ENCODE results near the gene CCDC18. TPM values are rescaled to one million over a fixed set of nuclear protein-coding genes. Genes with fewer than 3 reads are reported as not detected.
"Not testable (repeated sequence)": the region's sequence is repeated elsewhere in the genome, so short reads cannot be mapped to it uniquely, and the experiment has no call there.

CCDC18 gene
- total RNA-seq, 1 donor: 7.6 TPM

DNA sequence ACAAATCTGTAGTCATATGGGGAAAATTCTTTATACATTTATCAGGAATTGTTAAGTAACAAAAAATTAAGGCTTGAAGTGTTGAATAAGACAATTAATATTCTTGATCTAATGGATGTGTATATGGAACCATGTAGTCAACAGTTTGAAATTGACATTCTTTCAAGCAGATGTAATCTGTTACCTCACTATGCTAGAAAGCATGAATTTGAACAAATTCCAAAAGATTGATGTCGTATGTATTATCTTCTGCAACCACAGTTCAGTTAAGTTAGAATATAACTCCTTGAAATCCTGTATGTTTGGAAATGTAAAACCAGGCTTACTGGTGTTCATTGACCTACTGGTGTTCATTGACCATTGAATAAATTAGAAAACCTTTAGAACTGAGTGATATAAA is 16.1 kb downstream of the CCDC18 start:
- H3K4me3 ChIP-seq (ENCODE audit: low read length): no peak overlapping the region
- no peaks in the 10 kb centered on the region for H3K27me3 ChIP-seq (ENCODE audit: insufficient read depth, low read length)
- H3K4me1 ChIP-seq (ENCODE audit: insufficient read depth, low read length): peaks cover 4% of the 10 kb centered on the region
- no peaks in the 10 kb centered on the region for H3K9me3 ChIP-seq (ENCODE audit: low read depth, low read length)

DNA sequence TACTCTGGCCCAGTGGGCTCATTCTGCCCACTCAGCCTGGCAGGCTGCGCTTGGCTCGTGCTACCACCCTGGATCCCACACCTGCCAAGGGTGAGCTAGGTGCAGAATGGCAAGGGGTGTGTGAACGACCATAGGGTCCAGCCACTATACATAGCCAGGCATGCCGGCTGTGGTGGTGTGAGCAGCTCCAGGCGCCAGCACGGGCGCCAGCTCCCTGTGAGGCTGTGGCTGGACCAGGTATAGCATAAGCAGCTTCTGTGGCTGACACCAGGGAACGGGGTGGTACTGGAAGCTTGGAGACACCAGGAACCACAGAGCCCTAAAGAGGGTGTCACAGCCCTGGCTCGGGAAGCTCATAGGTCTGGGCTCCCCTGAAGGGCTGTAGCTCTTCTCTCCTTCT is 18.6 kb downstream of the CCDC18 start:
- Histone ChIP-seq H3K9me3 (ENCODE audit: low read depth, low read length) (no peaks in the 10 kb centered on the region), H3K27me3 (ENCODE audit: insufficient read depth, low read length) (no peaks in the 10 kb centered on the region), H3K4me1 (ENCODE audit: insufficient read depth, low read length) (peaks cover 4% of the 10 kb centered on the region), H3K4me3 (ENCODE audit: low read length) (no peak overlapping the region)

DNA sequence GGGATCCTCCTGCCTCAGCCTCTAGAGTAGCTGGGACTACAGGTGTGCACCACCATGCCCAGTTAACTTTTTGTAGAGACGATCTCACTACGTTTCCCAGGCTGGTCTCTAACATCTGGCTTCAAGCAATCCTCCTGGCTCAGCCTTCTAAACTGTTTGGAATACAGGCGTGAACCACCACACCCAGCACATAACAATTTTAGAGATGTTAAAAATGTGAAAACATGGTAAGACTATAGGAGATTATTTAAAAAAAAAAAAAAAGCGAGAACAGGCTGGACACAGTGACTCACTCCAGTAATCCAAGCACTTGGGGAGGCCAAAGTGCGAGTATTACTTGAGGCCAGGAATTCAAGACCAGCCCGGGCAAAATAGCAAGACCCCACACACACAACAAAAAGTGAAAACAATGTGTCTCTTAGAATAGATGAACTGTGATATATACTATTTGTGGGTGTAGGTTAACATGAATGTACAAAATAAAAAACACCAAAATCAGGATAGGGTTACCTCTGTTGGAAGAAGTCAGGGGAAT is 19.6 kb downstream of the CCDC18 start:
- Histone ChIP-seq H3K4me3 (ENCODE audit: low read length) (no peak overlapping the region), H3K9me3 (ENCODE audit: low read depth, low read length) (no peaks in the 10 kb centered on the region), H3K27me3 (ENCODE audit: insufficient read depth, low read length) (no peaks in the 10 kb centered on the region), H3K4me1 (ENCODE audit: insufficient read depth, low read length) (no peaks in the 10 kb centered on the region)

DNA sequence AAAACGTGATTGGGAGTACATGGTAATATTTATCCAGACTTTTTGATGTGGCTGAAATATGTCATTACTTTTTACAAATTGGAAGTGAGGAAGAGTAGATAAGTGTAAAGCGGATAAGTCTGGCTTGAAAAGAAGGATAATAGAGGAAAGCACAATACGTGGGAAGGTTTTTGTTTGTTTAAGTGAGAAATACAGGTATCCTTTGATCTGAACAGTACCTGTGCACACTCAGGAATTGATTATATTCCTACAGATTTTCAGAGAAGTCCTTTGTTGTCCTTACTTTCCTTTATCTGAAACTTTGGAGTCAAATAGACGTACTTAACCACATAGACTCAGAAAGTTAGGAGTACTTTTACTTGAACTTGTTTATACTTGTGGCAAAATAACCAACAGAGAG is 20.2 kb downstream of the CCDC18 start:
- Histone ChIP-seq H3K4me1 (ENCODE audit: insufficient read depth, low read length) (no peaks in the 10 kb centered on the region), H3K4me3 (ENCODE audit: low read length) (no peak overlapping the region), H3K9me3 (ENCODE audit: low read depth, low read length) (no peaks in the 10 kb centered on the region), H3K27me3 (ENCODE audit: insufficient read depth, low read length) (no peaks in the 10 kb centered on the region)

DNA sequence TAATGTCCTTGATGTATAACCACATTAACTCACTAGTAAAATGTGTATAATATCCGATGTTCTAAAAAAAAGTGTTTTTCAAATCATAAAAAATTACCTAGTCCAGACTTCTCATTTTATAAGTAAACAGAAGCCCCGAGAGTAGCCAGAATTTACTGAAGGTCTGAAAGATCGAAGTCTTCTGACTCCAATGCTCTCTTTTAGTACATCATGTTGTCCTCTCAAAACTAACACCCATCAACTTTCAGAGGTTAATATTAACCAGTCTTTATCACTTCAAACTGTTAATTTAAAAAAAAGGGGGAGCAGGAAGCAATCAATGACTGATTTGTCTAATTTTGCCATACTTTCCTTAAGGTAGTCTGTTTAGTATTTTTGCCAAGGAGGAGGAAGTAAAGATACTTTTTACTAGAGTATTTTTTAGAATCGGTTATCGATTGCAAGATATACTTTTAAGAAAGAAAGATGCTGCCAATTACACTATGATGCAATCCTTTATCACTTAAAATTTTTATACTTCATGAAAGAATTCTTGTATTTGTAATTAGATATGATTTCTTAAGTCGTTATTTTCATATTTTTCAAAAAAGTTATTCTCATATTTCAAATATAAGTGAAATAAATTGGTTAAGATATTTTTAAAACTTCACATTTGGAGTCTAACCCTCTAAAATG is 25.5 kb downstream of the CCDC18 start:
- H3K9me3 ChIP-seq (ENCODE audit: low read depth, low read length): no peaks in the 10 kb centered on the region
- H3K27me3 ChIP-seq (ENCODE audit: insufficient read depth, low read length): no peaks in the 10 kb centered on the region
- H3K4me3 ChIP-seq (ENCODE audit: low read length): no peak overlapping the region
- H3K4me1 ChIP-seq (ENCODE audit: insufficient read depth, low read length): no peaks in the 10 kb centered on the region

DNA sequence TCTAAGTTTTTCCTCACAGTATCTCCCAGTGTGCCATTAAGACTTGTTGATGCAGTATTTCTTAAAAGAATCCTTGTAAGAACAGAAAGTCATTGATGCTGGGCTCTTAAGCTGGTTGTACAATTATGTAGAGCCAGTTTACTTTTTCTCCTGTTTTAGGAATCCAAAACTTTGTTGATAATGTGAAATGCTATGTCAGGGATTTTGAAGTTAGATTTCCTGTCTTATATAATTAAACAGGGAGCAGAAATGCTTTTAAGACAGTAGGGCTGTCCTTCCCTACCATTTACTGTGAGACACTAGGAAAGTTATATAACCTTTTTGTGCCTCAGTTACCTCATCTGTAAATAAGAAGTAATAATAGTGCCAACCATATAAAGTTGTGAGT is 26.0 kb downstream of the CCDC18 start:
- H3K4me3 ChIP-seq (ENCODE audit: low read length): no peak overlapping the region
- H3K4me1 ChIP-seq (ENCODE audit: insufficient read depth, low read length): no peaks in the 10 kb centered on the region
- no peaks in the 10 kb centered on the region for H3K27me3 ChIP-seq (ENCODE audit: insufficient read depth, low read length)
- no peaks in the 10 kb centered on the region for H3K9me3 ChIP-seq (ENCODE audit: low read depth, low read length)

DNA sequence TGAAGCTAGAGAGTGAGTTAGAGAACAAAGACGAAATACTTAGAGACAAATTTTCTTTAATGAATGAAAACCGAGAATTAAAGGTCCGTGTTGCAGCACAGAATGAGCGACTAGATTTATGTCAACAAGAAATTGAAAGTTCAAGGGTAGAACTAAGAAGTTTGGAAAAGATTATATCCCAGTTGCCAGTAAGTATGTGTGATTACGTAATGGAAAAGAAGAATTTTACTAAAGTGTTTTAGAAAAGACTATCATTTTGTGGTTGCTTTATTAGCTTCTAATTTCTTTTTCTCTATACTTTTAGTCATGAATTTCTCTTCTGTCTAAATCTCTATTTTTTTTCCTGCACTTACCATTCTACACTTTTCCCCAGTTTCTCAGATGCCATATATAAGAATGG is 26.7 kb downstream of the CCDC18 start:
- H3K4me1 ChIP-seq (ENCODE audit: insufficient read depth, low read length): no peaks in the 10 kb centered on the region
- no peaks in the 10 kb centered on the region for H3K9me3 ChIP-seq (ENCODE audit: low read depth, low read length)
- no peaks in the 10 kb centered on the region for H3K27me3 ChIP-seq (ENCODE audit: insufficient read depth, low read length)
- no peak overlapping the region for H3K4me3 ChIP-seq (ENCODE audit: low read length)

DNA sequence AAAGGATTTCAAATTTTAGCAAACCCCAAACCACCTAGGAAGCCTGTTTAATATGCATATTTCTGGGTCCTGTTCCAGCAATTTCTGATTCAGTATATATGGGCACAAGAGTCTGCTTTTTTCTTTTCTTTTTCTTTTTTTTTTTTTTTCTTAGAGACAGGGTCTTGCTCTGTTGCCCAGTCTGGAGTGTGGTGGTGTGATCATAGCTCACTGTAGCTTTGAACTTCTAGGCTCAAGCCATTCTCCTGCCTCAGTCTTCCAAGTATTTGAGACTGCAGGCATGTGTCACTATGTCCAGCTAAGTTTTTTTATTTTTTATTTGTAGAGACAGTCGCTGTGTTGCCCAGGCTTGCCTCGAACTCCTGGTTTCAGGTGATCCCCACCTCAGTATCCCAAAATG is 34.8 kb downstream of the CCDC18 start:
- Histone ChIP-seq H3K4me3 (ENCODE audit: low read length) (no peak overlapping the region), H3K4me1 (ENCODE audit: insufficient read depth, low read length) (no peaks in the 10 kb centered on the region), H3K9me3 (ENCODE audit: low read depth, low read length) (no peaks in the 10 kb centered on the region), H3K27me3 (ENCODE audit: insufficient read depth, low read length) (no peaks in the 10 kb centered on the region)

DNA sequence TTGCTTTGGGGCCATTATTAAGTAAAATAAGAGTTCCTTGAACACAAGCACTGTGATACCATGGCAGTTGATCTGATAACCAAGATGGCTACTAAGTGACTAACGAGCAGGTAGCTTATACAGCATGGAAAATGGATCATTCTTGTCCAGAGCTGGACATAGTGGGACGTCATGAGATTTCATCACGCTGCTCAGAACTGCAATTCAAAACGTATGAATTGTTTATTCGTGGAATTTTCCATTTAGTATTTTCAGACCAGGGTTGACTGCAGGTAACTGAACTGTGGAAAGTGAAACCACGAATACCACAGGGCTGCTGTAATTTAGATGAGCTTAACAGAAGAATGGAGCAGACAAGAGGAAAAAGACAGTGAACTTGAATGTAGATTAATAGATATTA is 38.9 kb downstream of the CCDC18 start:
- Histone ChIP-seq H3K9me3 (ENCODE audit: low read depth, low read length) (no peaks in the 10 kb centered on the region), H3K4me3 (ENCODE audit: low read length) (peak overlapping the region; percentile 19)

DNA sequence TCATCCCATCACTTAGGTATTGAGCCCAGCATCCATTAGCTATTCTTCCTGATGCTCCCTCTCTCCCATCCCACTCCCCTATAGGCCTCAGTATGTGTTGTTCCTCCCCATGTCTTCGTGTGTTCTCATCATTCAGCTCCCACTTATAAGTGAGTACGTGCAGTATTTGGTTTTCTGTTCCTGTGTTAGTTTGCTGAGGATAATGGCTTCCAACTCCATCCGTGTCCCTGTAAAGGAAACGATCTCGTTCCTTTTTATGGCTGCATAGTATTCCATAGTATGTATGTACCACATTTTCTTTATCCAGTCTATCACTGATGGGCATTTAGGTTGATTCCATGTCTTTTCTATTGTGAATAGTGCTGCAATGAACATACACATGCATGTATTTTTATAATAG is 40.2 kb downstream of the CCDC18 start:
- not testable (repeated sequence) for H3K4me1 ChIP-seq (ENCODE audit: insufficient read depth, low read length)

More for the DNA sequence above, 38.9 kb downstream of the CCDC18 start:
- Histone ChIP-seq H3K4me1 (ENCODE audit: insufficient read depth, low read length) (no peaks in the 10 kb centered on the region), H3K27me3 (ENCODE audit: insufficient read depth, low read length) (no peaks in the 10 kb centered on the region)

DNA sequence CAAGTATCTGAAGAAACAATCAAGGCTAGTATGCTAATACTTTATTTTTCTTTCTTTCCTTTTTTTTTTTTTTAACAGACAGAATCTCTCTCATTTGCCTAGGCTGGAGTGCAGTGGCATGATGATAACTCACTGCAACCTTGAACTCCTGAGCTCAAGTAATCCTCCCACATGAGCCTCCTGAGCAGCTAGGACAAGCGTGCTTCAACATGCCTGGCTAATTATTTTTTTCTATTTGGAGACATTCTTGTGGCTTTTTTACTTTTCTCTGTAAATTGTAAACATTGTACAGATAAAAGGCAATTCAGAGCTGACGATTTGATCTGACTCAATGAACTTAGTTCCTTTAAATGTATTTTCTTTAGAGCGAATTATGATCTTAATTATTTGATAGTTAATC is 41.4 kb downstream of the CCDC18 start:
- Histone ChIP-seq H3K27me3 (ENCODE audit: insufficient read depth, low read length) (no peaks in the 10 kb centered on the region), H3K9me3 (ENCODE audit: low read depth, low read length) (no peaks in the 10 kb centered on the region), H3K4me3 (ENCODE audit: low read length) (no peak overlapping the region), H3K4me1 (ENCODE audit: insufficient read depth, low read length) (no peaks in the 10 kb centered on the region)

More for the DNA sequence above, 40.2 kb downstream of the CCDC18 start:
- H3K4me3 ChIP-seq (ENCODE audit: low read length); H3K27me3 ChIP-seq (ENCODE audit: insufficient read depth, low read length); H3K9me3 ChIP-seq (ENCODE audit: low read depth, low read length): not testable (repeated sequence)

DNA sequence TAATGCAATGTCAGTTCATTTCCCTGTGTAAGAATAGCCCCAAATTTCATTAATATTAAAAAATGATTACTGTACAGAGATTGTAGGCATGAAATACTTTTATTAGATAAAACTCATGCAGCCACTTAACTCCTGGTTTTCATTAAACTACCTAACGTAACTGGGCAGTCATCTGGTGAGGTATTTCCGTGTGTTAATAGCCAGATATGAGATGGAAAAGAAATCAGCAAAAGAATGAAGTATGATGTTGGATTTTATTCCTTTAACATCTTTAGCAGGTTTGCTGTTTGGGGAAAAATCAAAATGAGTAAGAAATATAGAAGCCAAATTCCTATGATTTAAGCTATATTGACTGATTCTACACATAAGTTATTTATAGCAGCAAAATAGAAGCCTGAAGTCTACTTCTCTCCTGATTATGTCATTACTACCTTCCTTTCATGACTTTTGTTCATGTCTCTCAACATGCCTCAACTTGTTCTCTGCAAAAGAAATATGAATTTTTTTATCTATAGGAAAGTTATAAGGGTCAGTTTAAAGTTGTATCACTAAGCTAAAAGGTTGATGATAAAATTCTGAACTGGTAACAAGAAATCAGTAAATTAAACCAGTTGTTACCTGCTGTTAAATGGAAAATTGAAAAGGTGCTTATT is 42.6 kb downstream of the CCDC18 start:
- H3K4me1 ChIP-seq (ENCODE audit: insufficient read depth, low read length): no peaks in the 10 kb centered on the region
- no peaks in the 10 kb centered on the region for H3K27me3 ChIP-seq (ENCODE audit: insufficient read depth, low read length)
- H3K4me3 ChIP-seq (ENCODE audit: low read length): no peak overlapping the region
- H3K9me3 ChIP-seq (ENCODE audit: low read depth, low read length): no peaks in the 10 kb centered on the region

DNA sequence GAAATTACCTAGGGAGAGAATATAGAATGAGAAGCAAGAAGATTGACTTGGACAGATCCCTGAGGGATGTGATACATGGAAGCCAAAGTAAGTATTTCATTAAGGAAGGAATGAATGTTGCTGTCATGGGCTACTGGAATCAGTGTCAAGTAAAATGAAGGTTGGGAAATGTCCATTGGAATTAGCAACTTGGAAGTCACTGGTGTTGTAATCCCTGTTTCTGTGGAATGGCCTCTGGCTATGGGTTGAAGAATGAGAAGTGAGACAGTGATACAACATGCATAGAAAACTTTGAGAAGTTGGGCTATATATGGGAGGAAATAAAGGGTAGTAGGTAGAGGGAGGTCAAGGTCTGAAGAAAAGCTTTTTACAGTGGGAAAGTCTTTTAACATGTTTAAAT is 54.7 kb downstream of the CCDC18 start:
- H3K4me1 ChIP-seq (ENCODE audit: insufficient read depth, low read length): no peaks in the 10 kb centered on the region
- H3K9me3 ChIP-seq (ENCODE audit: low read depth, low read length): no peaks in the 10 kb centered on the region
- no peaks in the 10 kb centered on the region for H3K27me3 ChIP-seq (ENCODE audit: insufficient read depth, low read length)
- H3K4me3 ChIP-seq (ENCODE audit: low read length): no peak overlapping the region

DNA sequence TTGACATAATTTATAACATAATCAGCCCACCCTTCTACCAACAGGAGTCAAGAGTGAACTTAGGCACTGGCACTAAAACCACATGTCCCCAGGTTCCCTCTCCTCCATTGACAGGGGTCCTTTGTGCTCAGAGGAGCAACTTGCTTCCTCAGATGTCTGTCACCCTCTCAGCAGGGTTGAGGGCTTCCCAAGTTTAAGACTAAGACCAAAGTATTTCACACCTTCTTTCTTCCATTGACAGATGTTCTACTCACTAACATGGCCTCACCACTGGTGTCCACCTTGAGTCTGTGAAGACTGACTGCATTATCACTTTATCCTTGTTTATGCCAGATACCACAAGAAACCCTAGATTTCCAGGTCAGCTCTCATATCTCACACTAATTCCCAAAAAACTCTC is 56.5 kb downstream of the CCDC18 start:
- Histone ChIP-seq H3K4me1 (ENCODE audit: insufficient read depth, low read length) (no peaks in the 10 kb centered on the region), H3K27me3 (ENCODE audit: insufficient read depth, low read length) (no peaks in the 10 kb centered on the region), H3K4me3 (ENCODE audit: low read length) (no peak overlapping the region), H3K9me3 (ENCODE audit: low read depth, low read length) (no peaks in the 10 kb centered on the region)

DNA sequence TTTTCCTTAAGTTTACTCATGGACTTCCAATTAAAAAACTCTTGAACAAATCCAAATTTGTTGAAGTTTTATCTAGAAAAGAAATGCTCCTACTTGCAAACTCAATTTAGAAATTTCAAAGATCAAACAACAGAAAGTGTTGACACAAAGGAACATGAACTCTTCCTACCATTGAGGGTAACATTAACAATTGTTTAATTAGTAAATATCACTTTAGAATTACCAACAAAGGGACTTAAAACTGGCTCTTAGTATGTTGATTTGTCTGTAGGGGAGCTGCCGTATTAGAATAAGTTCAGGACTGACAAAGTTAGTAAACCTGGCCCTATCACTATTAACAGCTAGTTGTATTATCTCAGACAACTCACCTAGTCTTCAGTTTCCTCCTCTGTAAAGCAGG is 57.9 kb downstream of the CCDC18 start:
- H3K4me1 ChIP-seq (ENCODE audit: insufficient read depth, low read length): no peaks in the 10 kb centered on the region
- H3K27me3 ChIP-seq (ENCODE audit: insufficient read depth, low read length): no peaks in the 10 kb centered on the region
- no peaks in the 10 kb centered on the region for H3K9me3 ChIP-seq (ENCODE audit: low read depth, low read length)
- no peak overlapping the region for H3K4me3 ChIP-seq (ENCODE audit: low read length)

DNA sequence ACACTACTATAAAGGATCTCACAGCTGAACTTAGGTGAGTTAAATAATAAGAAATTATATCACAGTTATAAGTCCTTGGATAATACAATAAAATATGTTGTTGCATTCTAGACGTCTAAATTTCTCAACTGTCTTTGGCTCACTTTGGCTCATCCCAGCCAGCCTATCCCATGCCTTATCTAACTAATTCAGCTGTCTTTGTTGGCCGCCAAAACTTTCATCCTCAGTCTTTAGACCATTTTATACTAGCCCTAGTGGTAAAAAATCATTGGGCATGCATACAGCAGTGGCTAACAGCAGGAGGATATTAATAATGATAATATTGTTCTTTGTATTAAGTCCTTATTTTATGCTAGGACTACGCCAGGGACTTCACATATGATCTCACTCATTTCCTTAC is 59.3 kb downstream of the CCDC18 start:
- Histone ChIP-seq H3K9me3 (ENCODE audit: low read depth, low read length) (no peaks in the 10 kb centered on the region), H3K4me1 (ENCODE audit: insufficient read depth, low read length) (no peaks in the 10 kb centered on the region), H3K27me3 (ENCODE audit: insufficient read depth, low read length) (no peaks in the 10 kb centered on the region), H3K4me3 (ENCODE audit: low read length) (no peak overlapping the region)

Measured in mononuclear cell (primary cell).